Effector memory CD4-positive, alpha-beta T cell (primary cell): ENCODE measurements around the gene SLC35F2.
A peak's percentile ranks its signal among the peaks of the same experiment; 100 is the strongest.

Experiments used
- DNase-seq, 3 donors: peaks; one replicate each; pipeline ENCODE4 v3.0.0-alpha.2; 2020
- H3K27ac ChIP-seq: 2 replicates; pipeline ENCODE4 v1.7.0; 2013; ENCODE audit warnings: mild to moderate bottlenecking, low read length, moderate library complexity; ENCODE audit not compliant: insufficient read depth, poor library complexity, severe bottlenecking
- H3K27me3 ChIP-seq: replicated peaks from 2 replicates; pipeline ENCODE4 v1.7.0; 2013; ENCODE audit warnings: mild to moderate bottlenecking, low read length; ENCODE audit not compliant: insufficient read depth, control insufficient read depth, poor library complexity, severe bottlenecking
- H3K36me3 ChIP-seq: 2 replicates; pipeline ENCODE4 v1.7.0; 2013; ENCODE audit warnings: mild to moderate bottlenecking, low read length, moderate library complexity; ENCODE audit not compliant: control insufficient read depth, insufficient read depth
- H3K4me1 ChIP-seq: 2 replicates; pipeline ENCODE4 v1.7.0; 2013; ENCODE audit warnings: low read length, mild to moderate bottlenecking; ENCODE audit not compliant: control insufficient read depth, insufficient read depth, poor library complexity, severe bottlenecking
- H3K4me3 ChIP-seq: 2 replicates; pipeline ENCODE4 v1.7.0; 2013; ENCODE audit warnings: low read length, low read depth, mild to moderate bottlenecking; ENCODE audit not compliant: insufficient read depth, poor library complexity, severe bottlenecking
- H3K9me3 ChIP-seq: 2 replicates; pipeline ENCODE4 v1.7.0; 2013; ENCODE audit warnings: mild to moderate bottlenecking, low read length, moderate library complexity; ENCODE audit not compliant: control insufficient read depth

Gene SLC35F2

GRCh38 chr11:107821199-107821927 lies 37.2 kb downstream of the SLC35F2 start:
- H3K9me3 ChIP-seq: no peaks in the 10 kb centered on the region
- H3K27ac ChIP-seq: no peak overlapping the region
- DNase-seq: no peak
- no peaks in the 10 kb centered on the region for H3K36me3 ChIP-seq
- no peak overlapping the region for H3K4me3 ChIP-seq
- no peaks in the 10 kb centered on the region for H3K4me1 ChIP-seq
- H3K27me3 ChIP-seq: no peaks in the 10 kb centered on the region

- H3K27ac ChIP-seq: no peak overlapping the region
- H3K36me3 ChIP-seq: no peaks in the 10 kb centered on the region
- no peak for DNase-seq
- no peaks in the 10 kb centered on the region for H3K9me3 ChIP-seq
- H3K4me3 ChIP-seq: no peak overlapping the region
- no peaks in the 10 kb centered on the region for H3K4me1 ChIP-seq
- no peaks in the 10 kb centered on the region for H3K27me3 ChIP-seq
Measured at GRCh38 chr11:107819361-107820014, 39.1 kb downstream of the SLC35F2 start.

- Histone ChIP-seq H3K36me3 (no peaks in the 10 kb centered on the region), H3K4me1 (no peaks in the 10 kb centered on the region), H3K27me3 (no peaks in the 10 kb centered on the region), H3K4me3 (no peak overlapping the region), H3K9me3 (no peaks in the 10 kb centered on the region), H3K27ac (no peak overlapping the region)
- DNase-seq: no peak
Measured at GRCh38 chr11:107818491-107818890, 40.1 kb downstream of the SLC35F2 start.

GRCh38 chr11:107816028-107816427 lies 42.6 kb downstream of the SLC35F2 start:
- no peaks in the 10 kb centered on the region for H3K4me1 ChIP-seq
- H3K9me3 ChIP-seq: no peaks in the 10 kb centered on the region
- no peak overlapping the region for H3K4me3 ChIP-seq
- H3K27me3 ChIP-seq: no peaks in the 10 kb centered on the region
- no peaks in the 10 kb centered on the region for H3K36me3 ChIP-seq
- H3K27ac ChIP-seq: no peak overlapping the region
- DNase-seq: no peak

GRCh38 chr11:107810875-107811274 lies 47.7 kb downstream of the SLC35F2 start:
- Histone ChIP-seq H3K9me3 (no peaks in the 10 kb centered on the region), H3K27me3 (no peaks in the 10 kb centered on the region), H3K4me1 (no peaks in the 10 kb centered on the region), H3K27ac (no peak overlapping the region), H3K36me3 (no peaks in the 10 kb centered on the region), H3K4me3 (no peak overlapping the region)
- no peak for DNase-seq

- Histone ChIP-seq H3K27me3 (no peaks in the 10 kb centered on the region), H3K4me3 (no peak overlapping the region), H3K4me1 (no peaks in the 10 kb centered on the region), H3K36me3 (peaks cover 5% of the 10 kb centered on the region), H3K9me3 (no peaks in the 10 kb centered on the region), H3K27ac (no peak overlapping the region)
- no peak for DNase-seq
Measured at GRCh38 chr11:107808521-107808920, 50.1 kb downstream of the SLC35F2 start.

GRCh38 chr11:107804971-107805370 lies 53.6 kb downstream of the SLC35F2 start:
- no peaks in the 10 kb centered on the region for H3K9me3 ChIP-seq
- no peak overlapping the region for H3K4me3 ChIP-seq
- H3K27ac ChIP-seq: no peak overlapping the region
- no peaks in the 10 kb centered on the region for H3K27me3 ChIP-seq
- H3K4me1 ChIP-seq: no peaks in the 10 kb centered on the region
- no peak for DNase-seq
- H3K36me3 ChIP-seq: peaks cover 5% of the 10 kb centered on the region

GRCh38 chr11:107804211-107804610 lies 54.4 kb downstream of the SLC35F2 start:
- Histone ChIP-seq H3K27me3 (no peaks in the 10 kb centered on the region), H3K4me1 (no peaks in the 10 kb centered on the region), H3K27ac (no peak overlapping the region), H3K36me3 (peaks cover 5% of the 10 kb centered on the region), H3K4me3 (no peak overlapping the region), H3K9me3 (no peaks in the 10 kb centered on the region)
- no peak for DNase-seq

- DNase-seq: no peak
- H3K4me3 ChIP-seq: no peak overlapping the region
- no peaks in the 10 kb centered on the region for H3K4me1 ChIP-seq
- peaks cover 5% of the 10 kb centered on the region for H3K36me3 ChIP-seq
- no peak overlapping the region for H3K27ac ChIP-seq
- H3K27me3 ChIP-seq: no peaks in the 10 kb centered on the region
- H3K9me3 ChIP-seq: no peaks in the 10 kb centered on the region
Measured at GRCh38 chr11:107801641-107802040, 56.9 kb downstream of the SLC35F2 start.

- Histone ChIP-seq H3K27ac (no peak overlapping the region), H3K9me3 (no peaks in the 10 kb centered on the region), H3K27me3 (no peaks in the 10 kb centered on the region), H3K4me1 (no peaks in the 10 kb centered on the region), H3K4me3 (no peak overlapping the region), H3K36me3 (no peaks in the 10 kb centered on the region)
- peak in 2 of 3 donors; percentile 18 to 36 for DNase-seq
Measured at GRCh38 chr11:107799218-107799859, 59.2 kb downstream of the SLC35F2 start.
